ENCODE data around the gene TSEN15.

DNA sequence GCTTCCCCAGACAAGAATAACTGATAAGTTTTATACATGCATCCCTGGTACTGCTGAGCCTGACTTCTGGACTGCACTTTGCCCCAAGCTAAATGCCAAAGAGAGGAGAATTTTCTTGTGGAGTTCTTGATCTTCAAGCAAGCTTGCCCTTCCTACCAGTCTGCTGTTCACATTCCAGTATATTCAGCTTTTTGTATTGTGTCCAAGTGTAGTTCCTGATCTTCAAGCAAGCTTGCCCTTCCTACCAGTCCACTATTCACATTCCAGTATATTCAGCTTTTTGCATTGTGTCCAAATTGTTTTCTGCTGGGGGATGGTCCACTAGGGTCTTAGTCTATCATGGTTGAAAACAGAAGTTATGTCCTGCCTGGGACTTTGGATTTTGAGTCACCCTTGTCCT is 894 bp upstream of the TSEN15 start:
- TF ChIP-seq, protein P1, sequence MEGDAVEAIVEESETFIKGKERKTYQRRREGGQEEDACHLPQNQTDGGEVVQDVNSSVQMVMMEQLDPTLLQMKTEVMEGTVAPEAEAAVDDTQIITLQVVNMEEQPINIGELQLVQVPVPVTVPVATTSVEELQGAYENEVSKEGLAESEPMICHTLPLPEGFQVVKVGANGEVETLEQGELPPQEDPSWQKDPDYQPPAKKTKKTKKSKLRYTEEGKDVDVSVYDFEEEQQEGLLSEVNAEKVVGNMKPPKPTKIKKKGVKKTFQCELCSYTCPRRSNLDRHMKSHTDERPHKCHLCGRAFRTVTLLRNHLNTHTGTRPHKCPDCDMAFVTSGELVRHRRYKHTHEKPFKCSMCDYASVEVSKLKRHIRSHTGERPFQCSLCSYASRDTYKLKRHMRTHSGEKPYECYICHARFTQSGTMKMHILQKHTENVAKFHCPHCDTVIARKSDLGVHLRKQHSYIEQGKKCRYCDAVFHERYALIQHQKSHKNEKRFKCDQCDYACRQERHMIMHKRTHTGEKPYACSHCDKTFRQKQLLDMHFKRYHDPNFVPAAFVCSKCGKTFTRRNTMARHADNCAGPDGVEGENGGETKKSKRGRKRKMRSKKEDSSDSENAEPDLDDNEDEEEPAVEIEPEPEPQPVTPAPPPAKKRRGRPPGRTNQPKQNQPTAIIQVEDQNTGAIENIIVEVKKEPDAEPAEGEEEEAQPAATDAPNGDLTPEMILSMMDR (IDR thresholded peaks at IDR 0.05) = no peak
- no peak for TF ChIP-seq POLR2A (IDR thresholded peaks at IDR 0.05)
- TF ChIP-seq POLR2AphosphoS5 (IDR thresholded peaks at IDR 0.05) = no peak

Measured in upper lobe of left lung (tissue), 4 donors.